Effector memory CD4-positive, alpha-beta T cell (primary cell): Measurements from ENCODE around the gene CSF3R.

Experiments used
- DNase-seq, 3 donors: peaks; one replicate each; pipeline ENCODE4 v3.0.0-alpha.2; 2020
- H3K27ac ChIP-seq: 2 replicates; pipeline ENCODE4 v1.7.0; 2013; ENCODE audit warnings: mild to moderate bottlenecking, low read length, moderate library complexity; ENCODE audit not compliant: insufficient read depth, poor library complexity, severe bottlenecking
- H3K27me3 ChIP-seq: replicated peaks from 2 replicates; pipeline ENCODE4 v1.7.0; 2013; ENCODE audit warnings: mild to moderate bottlenecking, low read length; ENCODE audit not compliant: insufficient read depth, control insufficient read depth, poor library complexity, severe bottlenecking
- H3K36me3 ChIP-seq: 2 replicates; pipeline ENCODE4 v1.7.0; 2013; ENCODE audit warnings: mild to moderate bottlenecking, low read length, moderate library complexity; ENCODE audit not compliant: control insufficient read depth, insufficient read depth
- H3K4me1 ChIP-seq: 2 replicates; pipeline ENCODE4 v1.7.0; 2013; ENCODE audit warnings: low read length, mild to moderate bottlenecking; ENCODE audit not compliant: control insufficient read depth, insufficient read depth, poor library complexity, severe bottlenecking
- H3K4me3 ChIP-seq: 2 replicates; pipeline ENCODE4 v1.7.0; 2013; ENCODE audit warnings: low read length, low read depth, mild to moderate bottlenecking; ENCODE audit not compliant: insufficient read depth, poor library complexity, severe bottlenecking
- H3K9me3 ChIP-seq: 2 replicates; pipeline ENCODE4 v1.7.0; 2013; ENCODE audit warnings: mild to moderate bottlenecking, low read length, moderate library complexity; ENCODE audit not compliant: control insufficient read depth

Gene CSF3R

GRCh38 chr1:36425791-36426190 is 56.9 kb downstream of the CSF3R start:
- no peaks in the 10 kb centered on the region for H3K27me3 ChIP-seq
- DNase-seq, result no peak
- H3K4me1 ChIP-seq, result no peaks in the 10 kb centered on the region
- H3K36me3 ChIP-seq, result no peaks in the 10 kb centered on the region
- no peaks in the 10 kb centered on the region for H3K9me3 ChIP-seq
- H3K27ac ChIP-seq, result no peak overlapping the region
- H3K4me3 ChIP-seq, result no peak overlapping the region

GRCh38 chr1:36421649-36422048 is 61.1 kb downstream of the CSF3R start:
- no peak for DNase-seq
- Histone ChIP-seq H3K4me3 (no peak overlapping the region), H3K27ac (no peak overlapping the region), H3K9me3 (no peaks in the 10 kb centered on the region), H3K27me3 (no peaks in the 10 kb centered on the region), H3K4me1 (peaks cover 6% of the 10 kb centered on the region), H3K36me3 (no peaks in the 10 kb centered on the region)

- Histone ChIP-seq H3K4me3 (no peak overlapping the region), H3K27ac (peak overlapping the region; percentile 34), H3K27me3 (no peaks in the 10 kb centered on the region), H3K9me3 (no peaks in the 10 kb centered on the region), H3K4me1 (peaks cover 6% of the 10 kb centered on the region), H3K36me3 (no peaks in the 10 kb centered on the region)
- DNase-seq, result peak; percentile 75 to 82 (median 76)
These were observed 61.8 kb downstream of the CSF3R start for GRCh38 chr1:36420836-36421317.

GRCh38 chr1:36420409-36420808 is 62.3 kb downstream of the CSF3R start:
- H3K4me3 ChIP-seq, result no peak overlapping the region
- peaks cover 6% of the 10 kb centered on the region for H3K4me1 ChIP-seq
- H3K27me3 ChIP-seq, result no peaks in the 10 kb centered on the region
- H3K36me3 ChIP-seq, result no peaks in the 10 kb centered on the region
- H3K27ac ChIP-seq, result peak overlapping the region; percentile 34
- DNase-seq, result no peak
- no peaks in the 10 kb centered on the region for H3K9me3 ChIP-seq

- Histone ChIP-seq H3K36me3 (no peaks in the 10 kb centered on the region), H3K9me3 (no peaks in the 10 kb centered on the region), H3K4me3 (no peak overlapping the region), H3K27me3 (no peaks in the 10 kb centered on the region), H3K27ac (no peak overlapping the region), H3K4me1 (peaks cover 6% of the 10 kb centered on the region)
- DNase-seq, result no peak
These were observed 63.1 kb downstream of the CSF3R start for GRCh38 chr1:36419569-36419968.

DNA sequence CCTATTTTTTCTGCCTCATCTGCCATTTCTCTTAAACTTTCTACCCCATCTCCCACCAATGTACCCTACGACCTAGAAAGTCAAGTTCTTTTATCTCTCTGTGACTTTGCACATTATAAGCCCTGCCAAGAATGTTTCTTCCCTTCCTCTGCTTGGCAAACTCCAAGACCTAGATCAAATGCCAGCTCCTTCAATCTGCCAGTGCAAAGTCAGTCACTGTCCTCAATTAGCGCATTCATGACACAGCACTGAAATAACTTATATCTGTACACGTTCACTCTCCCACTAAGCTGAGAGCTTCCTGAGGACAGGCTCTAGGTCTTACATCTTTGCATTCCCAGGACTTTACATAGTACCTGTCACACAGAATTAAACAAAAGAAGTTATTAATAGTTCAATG is 63.6 kb downstream of the CSF3R start:
- peaks cover 6% of the 10 kb centered on the region for H3K4me1 ChIP-seq
- H3K27ac ChIP-seq, result no peak overlapping the region
- H3K36me3 ChIP-seq, result no peaks in the 10 kb centered on the region
- H3K9me3 ChIP-seq, result no peaks in the 10 kb centered on the region
- no peak for DNase-seq
- no peaks in the 10 kb centered on the region for H3K27me3 ChIP-seq
- no peak overlapping the region for H3K4me3 ChIP-seq

DNA sequence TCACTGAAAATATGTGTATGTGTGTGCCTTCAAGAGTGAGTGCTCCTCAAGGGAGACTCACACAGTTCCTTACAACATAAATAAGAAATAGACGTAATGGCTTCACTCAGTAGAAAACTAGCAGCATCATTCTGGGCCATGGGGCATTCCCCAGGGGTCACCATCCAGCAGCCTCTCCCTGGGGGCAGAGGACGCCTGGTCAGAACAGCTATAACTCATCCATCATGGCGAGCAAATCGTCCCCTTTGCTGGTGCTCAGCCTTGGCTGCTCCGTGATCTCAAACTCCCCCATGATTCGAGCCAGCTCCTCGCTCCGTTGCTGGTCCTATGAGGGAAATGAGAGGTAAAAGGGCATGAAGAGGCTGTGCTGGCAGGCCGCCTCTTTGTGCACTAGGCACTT is 64.8 kb downstream of the CSF3R start:
- Histone ChIP-seq H3K4me1 (peaks cover 6% of the 10 kb centered on the region), H3K27ac (no peak overlapping the region), H3K4me3 (no peak overlapping the region), H3K9me3 (no peaks in the 10 kb centered on the region), H3K36me3 (no peaks in the 10 kb centered on the region), H3K27me3 (no peaks in the 10 kb centered on the region)
- DNase-seq, result no peak
